HG02973 (cell line): Measurements from ENCODE around the gene OR7A5.
"Not testable (repeated sequence)": the region's sequence is repeated elsewhere in the genome, so short reads cannot be mapped to it uniquely, and the experiment has no call there.

Experiments used
- ATAC-seq: cut with Tn5 transposase; IDR thresholded peaks from one replicate; pipeline ENCODE4 v1.9.1; 2021; ENCODE audit warnings: moderate library complexity; ENCODE audit not compliant: unreplicated experiment

The OR7A5 gene

DNA sequence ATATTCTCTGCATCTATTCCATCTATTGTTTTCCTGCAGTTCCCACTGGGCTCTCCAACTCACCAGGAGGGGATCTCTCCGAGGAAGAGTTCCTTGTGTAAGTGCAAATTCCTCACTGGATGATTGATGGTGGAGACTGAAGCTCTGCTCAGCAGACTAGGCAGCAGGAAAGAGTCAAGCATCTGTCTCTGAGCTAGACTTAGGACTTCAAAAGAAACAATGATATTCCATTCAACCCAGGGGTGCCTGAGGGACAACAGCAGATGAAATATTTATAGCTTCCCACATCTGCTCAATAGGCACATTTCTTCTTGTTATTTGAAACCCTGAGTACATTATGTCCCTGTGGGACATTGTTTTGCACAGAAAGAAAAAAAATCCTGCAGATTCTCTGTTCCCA lies at the start of gene OR7A5, which contains the start of gene OR7C1:
TSS of gene OR7A5 (minus strand) at position 175 of the 400 bp plus-strand sequence. CDS start 6,944 bp downstream, outside the sequence.
TSS of gene OR7C1 (minus strand) at position 175 of the 400 bp plus-strand sequence. CDS start 35,049 bp downstream, outside the sequence.
- no peak for ATAC-seq

DNA sequence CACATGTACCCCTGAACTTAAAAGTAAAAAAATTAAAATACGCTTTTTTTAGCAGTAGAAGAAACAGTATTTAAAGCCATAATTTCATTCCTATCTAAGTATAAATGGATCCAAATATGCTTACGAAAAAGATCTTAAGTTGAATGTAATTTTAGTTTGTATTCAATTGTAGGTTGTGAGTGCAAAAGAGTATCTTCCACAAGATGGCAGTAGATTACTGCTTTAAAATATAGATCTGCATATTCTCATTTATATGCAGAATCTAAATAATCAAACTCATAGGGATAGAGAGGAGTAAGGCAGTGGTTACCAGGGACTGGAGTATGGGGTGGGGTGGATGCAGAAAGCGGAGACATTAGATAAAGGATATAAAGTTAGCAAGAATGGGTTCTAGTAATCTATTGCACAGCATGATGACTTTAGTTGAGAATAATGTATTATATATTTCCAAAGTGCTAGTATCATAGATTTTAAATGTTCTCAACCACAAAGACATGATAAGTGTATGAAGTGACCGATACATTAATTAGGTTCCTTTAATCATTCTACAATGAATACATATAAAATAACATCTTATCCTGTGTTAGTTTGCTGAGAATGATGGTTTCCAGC lies 36.7 kb upstream of the OR7A5 start:
- no peak for ATAC-seq

DNA sequence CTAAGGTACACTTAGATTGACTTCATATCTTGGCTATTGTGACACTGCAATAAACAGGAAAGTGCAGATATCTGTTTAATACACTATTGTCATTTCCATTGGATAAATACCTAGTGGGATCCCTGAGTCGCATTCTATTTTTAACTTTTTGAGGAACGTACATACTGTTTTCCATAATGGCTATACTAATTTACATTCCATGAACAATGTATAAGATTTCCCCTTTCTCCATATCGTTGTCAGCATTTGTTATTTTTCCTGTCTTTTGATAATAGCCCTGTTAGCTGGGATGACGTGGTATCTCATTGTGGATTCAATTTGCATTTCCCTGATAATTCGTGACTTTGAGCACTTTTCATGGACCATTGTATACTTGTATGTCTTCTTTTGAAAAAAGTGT lies 33.5 kb upstream of the OR7A5 start:
- no peak for ATAC-seq

- no peak for ATAC-seq
Measured at GRCh38 chr19:14848822-14849221, 13.8 kb upstream of the OR7A5 start, which contains the start of gene OR7A10. TSS of gene OR7A10 (minus strand) at chr19:14848922. CDS start at chr19:14841877, 7,045 bp downstream.

GRCh38 chr19:14843578-14843977 lies 8.6 kb upstream of the OR7A5 start:
- no peak for ATAC-seq

DNA sequence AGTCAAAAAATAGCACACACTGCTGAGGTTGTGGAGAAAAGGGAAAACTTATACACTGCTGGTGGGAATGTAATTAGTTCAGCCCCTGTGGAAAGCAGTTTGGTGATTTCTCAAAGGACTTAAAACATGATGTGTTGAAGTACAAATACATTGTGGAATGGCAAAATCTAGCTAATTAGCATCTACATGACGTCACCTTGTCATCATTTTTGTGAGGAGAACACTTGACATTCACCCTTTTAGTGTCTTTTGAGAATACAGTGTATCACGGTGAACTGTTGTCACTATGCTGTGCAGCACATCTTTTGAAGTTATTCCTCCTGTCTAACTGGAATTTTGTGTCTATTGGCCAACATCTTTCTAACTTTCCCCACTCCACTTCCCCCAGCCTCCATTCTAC lies 8.2 kb upstream of the OR7A5 start:
- no peak for ATAC-seq

DNA sequence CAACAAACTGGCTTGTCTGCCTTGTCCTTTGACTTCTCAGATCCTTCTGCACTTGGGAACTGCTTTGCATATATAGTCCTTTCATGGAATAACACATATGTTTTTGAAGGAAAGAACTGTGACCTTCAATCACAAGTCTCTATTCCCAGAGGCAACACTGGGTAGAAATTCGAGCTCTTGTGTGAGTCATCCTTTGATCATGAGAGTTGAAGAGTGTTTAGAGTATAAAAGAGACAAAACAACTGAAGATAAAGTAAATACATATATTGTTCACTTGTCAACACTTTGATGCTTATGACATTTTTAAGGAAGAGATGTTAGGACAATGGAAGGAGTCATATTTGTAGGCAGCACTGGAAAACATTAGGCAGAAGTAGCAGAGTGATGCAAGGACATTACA lies 5.2 kb upstream of the OR7A5 start:
- no peak for ATAC-seq

DNA sequence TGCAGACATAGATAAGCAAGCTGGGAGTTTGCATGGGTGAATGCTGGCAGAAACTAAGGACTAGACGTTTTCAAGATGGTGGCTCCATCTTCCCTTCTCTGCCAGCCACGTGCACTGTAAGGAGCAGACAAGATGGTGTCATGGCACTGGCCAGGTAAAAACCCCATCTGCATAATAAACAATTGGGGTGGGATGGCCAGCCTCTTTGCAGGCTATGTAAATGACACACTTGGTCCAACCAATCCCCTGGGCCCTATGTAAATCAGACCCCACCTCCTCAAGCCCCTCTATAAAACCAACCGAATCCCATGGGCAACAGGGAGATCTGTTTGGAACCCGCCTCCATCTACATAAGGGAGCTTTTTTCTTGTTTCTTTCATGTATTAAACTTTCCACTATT lies 2.4 kb upstream of the OR7A5 start:
- no peak for ATAC-seq

DNA sequence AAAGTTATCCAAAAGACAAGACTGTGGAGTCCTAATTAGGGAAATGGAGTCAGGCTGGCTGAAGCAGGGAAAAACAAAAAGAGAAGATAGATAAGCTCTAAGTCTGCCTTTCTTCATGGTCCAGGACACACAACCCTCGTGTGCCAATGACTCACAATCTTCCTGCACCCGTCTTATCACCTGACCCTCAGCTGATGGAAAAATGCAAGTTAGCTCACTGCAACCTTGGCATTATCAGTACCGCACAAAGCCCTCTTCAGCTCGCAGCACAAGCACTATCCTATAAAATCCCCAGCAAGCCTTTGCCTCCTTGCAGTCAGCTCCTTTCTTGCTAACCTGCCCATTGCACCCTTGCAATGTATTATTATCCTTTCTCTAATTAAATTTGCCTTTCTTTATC lies 4.3 kb downstream of the OR7A5 start:
- ATAC-seq = no peak

- no peak for ATAC-seq
Measured at GRCh38 chr19:14826006-14826405, 9.0 kb downstream of the OR7A5 start.

- ATAC-seq = no peak
Measured at GRCh38 chr19:14821937-14822336, 13.0 kb downstream of the OR7A5 start.

DNA sequence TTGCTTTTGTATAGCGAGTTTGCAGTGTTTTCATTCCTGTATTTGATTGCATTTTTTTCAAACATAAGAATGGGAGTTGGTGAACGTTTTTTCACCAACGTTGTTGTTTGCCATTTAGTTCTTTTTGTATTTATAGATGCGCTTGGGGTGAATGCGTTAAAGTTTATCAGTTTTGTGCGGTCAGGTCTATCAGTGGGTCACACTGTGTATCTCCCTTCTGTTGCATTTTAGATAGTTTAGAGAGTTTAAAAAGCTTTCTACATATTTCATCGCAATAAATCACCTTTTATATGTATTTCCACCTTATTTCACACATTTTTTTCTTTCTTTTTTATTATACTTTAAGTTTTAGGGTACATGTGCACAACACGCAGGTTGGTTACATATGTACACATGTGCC lies 16.4 kb downstream of the OR7A5 start:
- ATAC-seq = no peak

DNA sequence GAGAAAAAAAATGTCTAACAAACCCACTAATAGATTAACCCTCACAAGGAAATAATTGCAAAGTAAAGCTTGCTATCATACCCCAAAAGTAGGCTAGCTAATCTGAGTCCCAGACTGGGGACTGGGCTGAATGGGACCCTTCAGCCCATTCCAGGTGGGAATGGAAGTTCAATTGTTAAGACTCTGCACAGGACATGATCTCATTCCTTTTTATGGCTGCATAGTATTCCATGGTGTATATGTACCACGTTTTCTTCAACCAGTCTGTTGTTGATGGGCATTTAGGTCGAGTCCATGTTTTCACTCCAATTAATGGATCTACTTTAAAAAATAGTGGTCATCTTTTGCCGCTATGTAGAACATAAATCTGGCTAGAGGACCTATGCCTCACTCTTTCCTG lies 17.9 kb downstream of the OR7A5 start:
- ATAC-seq = no peak

DNA sequence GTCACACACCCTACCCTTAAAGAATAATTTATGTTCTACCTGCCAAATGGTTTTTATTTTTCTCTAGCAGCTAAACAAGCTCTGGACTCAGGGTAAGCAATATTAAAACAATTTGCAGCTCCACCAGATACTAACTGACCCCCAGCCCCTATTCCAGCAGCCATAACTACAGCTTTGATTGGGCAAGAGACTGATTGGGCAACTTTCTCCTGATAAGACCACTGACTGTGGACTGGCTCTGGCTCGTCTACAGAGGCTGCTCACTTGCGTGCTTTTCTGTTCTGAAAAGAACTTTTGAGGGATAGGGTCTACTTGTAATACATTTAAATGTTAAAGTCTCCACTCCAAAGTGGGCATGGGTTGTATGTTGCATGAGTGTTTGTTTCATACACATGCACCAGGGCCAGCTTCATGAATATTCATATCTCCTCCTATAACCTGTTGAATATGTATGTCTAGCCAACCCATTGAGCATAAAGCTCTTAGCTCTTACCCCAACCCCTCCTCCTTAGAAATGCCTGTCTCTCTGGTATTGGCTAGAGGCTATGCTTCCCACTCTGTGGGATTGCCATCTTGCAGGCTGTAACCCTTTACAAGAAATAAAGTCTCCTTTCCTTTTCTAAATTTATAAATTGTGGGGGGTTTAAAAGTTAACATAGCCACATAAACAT lies 19.9 kb downstream of the OR7A5 start:
- ATAC-seq = no peak

DNA sequence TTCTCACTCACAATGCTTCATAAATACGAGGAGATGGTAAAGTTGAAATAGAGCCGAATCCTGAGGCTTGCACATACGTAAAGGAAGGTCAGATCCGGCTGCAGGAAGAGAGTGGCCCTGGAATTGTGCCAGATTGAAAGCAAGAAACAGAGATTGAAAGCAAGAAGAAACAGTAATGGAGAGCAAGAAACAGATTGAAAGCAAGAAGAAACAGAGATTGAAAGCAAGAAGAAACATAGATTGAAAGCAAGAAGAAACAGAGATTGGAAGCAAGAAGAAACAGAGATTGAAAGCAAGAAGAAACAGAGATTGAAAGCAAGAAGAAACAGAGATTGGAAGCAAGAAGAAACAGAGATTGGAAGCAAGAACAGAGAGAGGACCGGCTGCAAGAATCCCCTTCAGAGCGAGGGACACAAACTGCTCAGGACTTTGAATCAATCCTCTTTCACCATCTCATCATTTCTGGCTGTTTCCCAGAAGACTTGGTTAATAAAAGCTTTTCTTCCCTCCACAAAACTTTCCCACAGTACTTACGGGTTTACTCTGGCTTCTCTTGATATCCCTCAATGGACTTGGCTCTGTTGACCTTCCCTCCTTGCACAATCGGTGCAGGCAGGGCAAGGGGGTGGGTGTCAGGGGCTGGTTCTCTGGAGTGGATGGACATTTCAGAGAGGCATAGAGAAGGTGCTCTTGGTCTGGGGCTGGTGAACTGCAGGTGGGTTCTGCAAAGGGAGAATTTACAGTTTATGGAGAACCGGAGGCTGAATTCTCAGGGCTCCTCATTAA lies 25.5 kb downstream of the OR7A5 start:
- no peak for ATAC-seq

- no peak for ATAC-seq
Measured at GRCh38 chr19:14804765-14805164, 30.2 kb downstream of the OR7A5 start.

DNA sequence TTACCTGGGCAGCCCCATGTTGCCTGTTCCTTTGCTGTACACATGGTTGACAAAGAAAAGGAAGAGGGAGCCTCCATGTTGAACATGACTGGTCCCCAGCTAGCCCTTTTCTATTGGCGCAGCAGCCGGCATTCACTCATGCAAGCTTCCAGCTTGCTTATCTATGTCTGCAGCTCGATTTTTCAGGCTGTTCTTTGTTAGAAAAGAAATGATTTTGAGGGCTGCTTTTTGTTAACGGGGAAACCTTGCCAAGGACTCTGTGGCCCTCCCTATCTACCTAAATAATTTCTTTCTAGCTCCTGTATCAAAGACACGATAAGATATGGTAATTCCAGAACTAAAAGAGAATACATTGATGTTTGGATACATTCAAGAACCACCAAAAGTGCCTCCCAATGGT lies 36.2 kb downstream of the OR7A5 start:
- ATAC-seq = no peak

DNA sequence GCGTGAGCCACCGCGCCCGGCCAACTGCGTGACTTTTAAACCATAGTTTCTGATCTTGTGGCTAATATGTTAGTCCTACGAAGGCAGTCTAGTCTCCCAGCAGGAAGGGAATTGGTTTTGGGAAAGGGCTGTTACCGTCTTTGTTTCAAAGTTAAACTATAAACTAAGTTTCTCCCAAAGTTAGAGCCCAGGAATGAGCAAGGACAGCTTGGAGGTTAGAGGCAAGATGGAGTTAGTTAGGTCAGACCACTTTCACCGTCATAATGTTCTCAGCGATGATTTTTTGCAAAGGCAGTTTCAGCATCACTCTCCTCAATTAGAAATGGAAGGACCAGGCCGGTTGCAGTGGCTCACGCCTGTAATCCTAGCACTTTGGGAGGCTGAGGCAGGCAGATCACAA lies 39.0 kb downstream of the OR7A5 start:
- ATAC-seq = no peak

DNA sequence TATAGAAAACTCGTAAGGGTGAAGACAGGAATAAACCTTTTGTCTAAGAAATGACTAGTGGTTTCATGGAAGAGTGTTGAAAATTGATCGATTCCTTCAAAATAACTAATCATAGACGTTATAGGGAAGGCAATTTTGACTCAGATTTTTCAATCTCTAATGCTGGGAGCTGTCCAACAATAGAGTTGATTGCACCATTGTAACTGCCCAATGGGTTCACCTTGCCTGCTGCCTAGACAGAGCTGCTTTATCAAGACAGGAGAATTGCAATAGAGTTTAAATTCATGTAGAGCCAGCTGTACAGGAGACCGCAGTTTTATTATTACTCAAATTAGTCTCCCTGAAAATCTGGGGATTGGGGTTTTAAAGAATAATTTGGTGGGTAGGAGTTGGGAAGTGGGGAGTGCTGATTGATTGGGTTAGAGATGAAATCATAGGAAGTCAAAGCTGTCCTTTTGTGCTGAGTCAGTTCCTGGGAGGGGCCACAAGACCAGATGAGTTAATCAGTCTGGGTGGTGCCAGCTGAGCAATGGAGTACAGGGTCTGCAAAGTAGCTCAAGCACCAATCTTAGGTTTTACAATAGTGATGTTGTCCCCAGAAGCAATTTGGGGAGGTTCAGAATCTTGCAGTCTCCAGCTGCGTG lies 39.8 kb downstream of the OR7A5 start:
- no peak for ATAC-seq

DNA sequence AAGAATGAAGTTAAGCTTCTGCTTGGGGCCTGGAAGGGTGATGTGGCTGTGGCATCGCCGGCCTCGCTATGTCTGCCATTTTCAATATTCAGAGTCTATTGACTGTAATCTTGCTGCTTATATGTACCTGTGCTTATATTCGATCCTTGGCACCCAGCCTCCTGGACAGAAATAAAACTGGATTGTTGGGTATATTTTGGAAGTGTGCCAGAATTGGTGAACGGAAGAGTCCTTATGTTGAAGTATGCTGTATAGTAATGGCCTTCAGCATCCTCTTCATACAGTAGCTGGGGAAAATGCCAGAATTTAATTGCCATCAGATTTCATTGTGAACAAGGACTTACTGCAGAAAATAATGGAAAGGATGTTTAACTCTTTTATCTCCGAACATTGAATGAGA lies 42.7 kb downstream of the OR7A5 start:
- ATAC-seq = not testable (repeated sequence)

- ATAC-seq = no peak
Measured at GRCh38 chr19:14786421-14786851, 48.5 kb downstream of the OR7A5 start.
